ENCODE results near the gene RASAL1.
"Not testable (repeated sequence)": the region's sequence is repeated elsewhere in the genome, so short reads cannot be mapped to it uniquely, and the experiment has no call there.

RASAL1 gene

GRCh38 chr12:113142173-113142885 lies 6.8 kb upstream of the RASAL1 start:
- no peak for DNase-seq (ENCODE audit: low read depth, low spot score)

GRCh38 chr12:113141716-113142115 lies 6.2 kb upstream of the RASAL1 start:
- not testable (repeated sequence) for DNase-seq (ENCODE audit: low read depth, low spot score)

- DNase-seq (ENCODE audit: low read depth, low spot score): no peak
Measured at GRCh38 chr12:113140706-113141105, 5.1 kb upstream of the RASAL1 start.

- no peak for DNase-seq (ENCODE audit: low read depth, low spot score)
Measured at GRCh38 chr12:113138826-113139225, 3.3 kb upstream of the RASAL1 start.

- DNase-seq (ENCODE audit: low read depth, low spot score): no peak
Measured at GRCh38 chr12:113137861-113138783, 2.6 kb upstream of the RASAL1 start.

GRCh38 chr12:113136990-113137511 lies 1.5 kb upstream of the RASAL1 start:
- no peak for DNase-seq (ENCODE audit: low read depth, low spot score)

GRCh38 chr12:113136128-113136989 lies 798 bp upstream of the RASAL1 start:
- DNase-seq (ENCODE audit: low read depth, low spot score): no peak

GRCh38 chr12:113134521-113134951 lies 1.0 kb downstream of the RASAL1 start:
- DNase-seq (ENCODE audit: low read depth, low spot score): no peak

- no peak for DNase-seq (ENCODE audit: low read depth, low spot score)
Measured at GRCh38 chr12:113134071-113134470, 1.5 kb downstream of the RASAL1 start.

GRCh38 chr12:113133666-113134065 lies 1.9 kb downstream of the RASAL1 start:
- DNase-seq (ENCODE audit: low read depth, low spot score): no peak

- DNase-seq (ENCODE audit: low read depth, low spot score): no peak
Measured at GRCh38 chr12:113133036-113133435, 2.5 kb downstream of the RASAL1 start.

GRCh38 chr12:113131556-113131955 lies 4.0 kb downstream of the RASAL1 start:
- DNase-seq (ENCODE audit: low read depth, low spot score): no peak

GRCh38 chr12:113130457-113131135 lies 5.0 kb downstream of the RASAL1 start:
- DNase-seq (ENCODE audit: low read depth, low spot score): no peak

- DNase-seq (ENCODE audit: low read depth, low spot score): no peak
Measured at GRCh38 chr12:113129664-113130456, 5.7 kb downstream of the RASAL1 start.

GRCh38 chr12:113128802-113129663 lies 6.5 kb downstream of the RASAL1 start:
- no peak for DNase-seq (ENCODE audit: low read depth, low spot score)

GRCh38 chr12:113127791-113128199 lies 7.8 kb downstream of the RASAL1 start:
- no peak for DNase-seq (ENCODE audit: low read depth, low spot score)

- DNase-seq (ENCODE audit: low read depth, low spot score): no peak
Measured at GRCh38 chr12:113120670-113121370, 14.7 kb downstream of the RASAL1 start.

- DNase-seq (ENCODE audit: low read depth, low spot score): no peak
Measured at GRCh38 chr12:113119980-113120669, 15.4 kb downstream of the RASAL1 start.

All from activated CD4-positive, CD25-positive, alpha-beta regulatory T cell treated with anti-CD3 and anti-CD28 coated beads, Interleukin-2, amount 50 U/mL, for 16 hours (primary cell).